Stimulated activated naive CD8-positive, alpha-beta T cell treated with anti-CD3 and anti-CD28 coated beads, Interleukin-15, Interleukin-2, amounts not matched to agents 100 U/mL and 50 U/mL, for 24 hours (primary cell): ENCODE results near the gene ZBTB14.

Experiments
- ATAC-seq: fragments of 150-1000 bp; cut with Tn5 transposase; one replicate; pipeline ENCODE4 v1.10.0; 2021
- DNase-seq: peaks from one replicate; pipeline ENCODE4 v3.0.0; 2021

ZBTB14 gene

DNA sequence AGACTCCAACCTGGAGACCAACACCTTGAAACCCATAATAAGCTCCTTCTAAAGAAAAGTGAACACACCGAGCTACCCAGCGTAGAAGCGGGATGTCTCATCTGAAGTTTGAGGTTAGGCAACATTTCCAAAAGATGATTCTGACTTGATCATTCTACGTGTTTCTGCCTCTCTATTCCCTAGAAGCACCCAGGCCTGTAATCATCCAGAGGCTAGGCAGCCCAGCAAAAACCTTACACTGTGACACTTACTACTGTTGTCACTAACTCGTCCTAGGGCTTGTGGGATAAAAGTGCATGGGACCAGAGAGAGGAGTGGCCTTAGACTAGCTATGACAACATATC is 1.4 kb downstream of the ZBTB14 start:
- ATAC-seq (no peak), DNase-seq (no peak)

DNA sequence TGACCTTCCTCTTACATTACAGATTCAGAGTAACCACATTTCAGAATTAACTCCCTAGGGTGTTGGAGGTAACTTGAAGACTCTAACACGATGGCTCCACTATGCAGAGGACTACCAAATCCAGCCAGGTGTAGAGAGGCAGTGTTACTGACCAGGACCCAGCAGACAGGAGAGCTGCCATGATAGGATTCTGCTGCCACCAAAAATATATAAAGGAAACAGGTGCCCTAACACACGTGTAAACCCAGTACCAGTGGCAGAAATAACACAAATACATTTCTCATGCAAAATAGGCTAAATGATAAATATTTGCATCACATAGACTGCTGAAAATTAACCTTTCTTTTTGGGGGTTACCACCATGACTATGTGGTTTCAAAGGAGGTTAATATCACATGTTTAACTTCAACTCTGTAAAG is 7.0 kb downstream of the ZBTB14 start:
- no peak for DNase-seq
- no peak for ATAC-seq

DNA sequence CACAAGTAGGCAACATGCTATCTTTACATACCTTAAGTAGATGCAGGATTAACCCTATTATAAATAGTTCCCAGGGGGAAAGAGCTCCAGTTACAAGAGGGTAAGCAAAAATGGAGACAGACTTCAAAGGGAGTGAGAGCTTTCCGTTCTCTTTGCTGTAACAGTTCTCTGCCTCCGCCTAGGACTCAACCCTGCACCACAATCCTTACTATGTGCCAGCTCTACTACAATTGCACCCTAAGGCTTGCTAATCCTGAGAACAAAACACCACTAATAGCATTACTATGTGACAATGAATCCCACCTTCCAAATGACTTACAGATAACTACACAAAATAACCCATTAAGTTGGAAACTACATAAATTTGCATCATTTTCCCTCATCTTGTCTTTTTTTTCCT is 7.7 kb downstream of the ZBTB14 start:
- DNase-seq (no peak), ATAC-seq (no peak)

DNA sequence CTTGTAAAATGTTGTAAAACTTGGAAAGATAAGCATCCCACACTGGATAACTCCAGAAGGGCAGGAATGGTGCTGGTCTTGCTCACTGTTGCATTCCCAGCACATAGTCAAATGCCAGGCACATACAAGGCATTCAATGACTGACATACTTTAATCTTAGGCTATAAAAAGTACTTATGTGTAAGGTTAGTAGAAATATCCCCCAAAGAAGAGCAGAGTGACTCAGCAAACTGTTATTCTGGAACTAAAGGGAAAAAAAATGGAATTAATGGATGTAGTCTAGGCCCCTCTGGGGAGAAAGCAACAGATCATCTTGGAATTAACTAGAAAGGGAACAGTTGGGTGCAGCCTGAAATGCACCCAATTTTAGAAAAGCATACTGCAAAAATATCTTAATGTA is 9.0 kb downstream of the ZBTB14 start:
- no peak for DNase-seq
- no peak for ATAC-seq

DNA sequence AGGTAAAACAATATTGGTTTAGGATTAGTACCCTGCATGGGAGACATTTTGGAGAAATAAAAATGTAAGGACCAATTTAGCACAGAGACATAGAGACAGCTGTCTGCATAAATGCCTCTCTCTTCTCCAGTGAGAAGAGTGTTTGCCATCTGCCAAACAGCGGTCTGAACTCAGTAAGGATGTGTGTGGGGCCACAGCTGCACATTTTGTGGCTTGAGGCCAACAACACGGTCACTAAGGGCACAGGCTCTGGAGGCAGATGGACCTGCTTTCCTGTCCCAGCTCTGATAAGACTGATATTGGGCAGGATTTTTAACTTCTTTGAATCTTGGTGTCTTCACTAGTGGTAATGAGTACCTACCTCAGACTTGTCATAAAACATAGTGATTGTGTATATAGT is 10.2 kb downstream of the ZBTB14 start:
- DNase-seq (no peak), ATAC-seq (no peak)

DNA sequence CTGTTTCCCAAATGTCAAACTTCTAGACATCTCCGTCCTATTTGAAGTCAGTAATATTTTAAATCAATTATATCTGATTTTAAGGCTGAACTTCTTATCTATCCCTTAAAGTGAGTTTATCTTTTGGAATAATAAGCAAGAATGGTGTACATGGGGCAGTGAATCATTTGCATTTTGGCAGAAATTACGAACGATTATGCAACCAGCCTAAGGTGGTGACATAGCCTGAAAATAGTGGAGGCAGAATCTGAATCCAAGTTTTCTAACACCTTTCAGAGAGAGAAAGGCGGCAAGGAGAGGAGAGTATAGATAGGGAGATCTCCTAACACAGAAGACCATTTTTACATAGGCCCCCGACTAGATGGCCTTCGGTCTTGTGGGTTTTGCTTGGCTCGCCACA is 10.7 kb downstream of the ZBTB14 start:
- ATAC-seq (no peak), DNase-seq (no peak)

DNA sequence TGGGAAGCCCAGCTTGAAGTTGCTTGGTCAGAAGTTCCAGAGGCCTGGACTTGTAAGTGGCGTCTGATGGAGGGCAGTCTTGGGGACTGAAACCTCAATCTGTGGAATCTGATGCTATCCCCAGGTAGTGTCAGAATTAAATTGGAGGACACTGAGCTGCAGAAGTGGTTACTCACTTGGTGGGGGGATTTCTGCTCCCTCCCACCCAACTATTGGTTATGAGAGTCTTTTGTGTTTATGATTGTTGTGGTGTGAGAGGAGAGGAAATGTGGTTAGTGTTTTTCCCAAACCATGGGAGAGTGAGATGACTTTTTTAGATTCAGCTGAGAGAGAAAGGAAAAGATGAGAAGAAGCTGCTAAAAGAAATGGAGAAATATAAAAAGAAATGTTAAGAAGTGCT is 12.8 kb downstream of the ZBTB14 start:
- ATAC-seq (peak; percentile 52), DNase-seq (no peak)

DNA sequence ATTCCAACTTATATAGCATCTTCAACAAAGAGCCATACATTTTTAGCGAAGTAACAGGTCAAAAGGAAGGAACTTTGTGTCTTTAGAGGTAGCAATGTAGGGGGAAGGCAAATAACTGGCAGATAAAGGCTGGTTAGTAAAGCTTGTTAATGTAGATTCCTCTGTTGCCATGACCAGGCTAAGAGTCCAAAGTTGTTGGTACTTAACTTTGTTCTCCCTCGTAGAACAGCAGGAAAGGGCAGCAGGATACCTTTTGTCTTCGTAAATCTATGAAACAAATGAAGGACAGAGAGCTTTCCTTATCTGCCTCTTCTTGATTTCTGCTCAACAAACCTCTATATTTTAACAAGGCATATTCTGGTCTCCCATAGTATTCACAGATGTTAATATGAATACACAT is 18.6 kb downstream of the ZBTB14 start:
- ATAC-seq (no peak), DNase-seq (no peak)

DNA sequence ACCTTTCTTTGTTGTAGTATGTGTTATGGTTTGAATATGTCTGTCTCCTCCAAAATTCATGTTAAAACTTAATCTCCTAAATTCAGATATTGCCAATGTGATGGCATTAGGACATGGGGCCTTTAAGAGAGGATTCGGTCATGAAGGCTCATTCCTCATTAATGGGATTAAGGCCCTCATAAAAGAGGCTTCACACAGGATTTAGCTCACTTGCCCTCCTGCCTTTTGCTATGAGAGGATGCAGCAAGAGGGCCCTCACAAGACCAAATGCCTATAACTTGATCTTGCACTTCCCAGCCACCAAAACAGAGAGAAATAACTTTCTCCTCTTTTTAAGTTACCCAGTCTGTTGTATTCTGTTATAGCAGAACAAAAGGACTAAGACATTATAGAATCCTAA is 19.7 kb downstream of the ZBTB14 start:
- DNase-seq: no peak
- no peak for ATAC-seq

DNA sequence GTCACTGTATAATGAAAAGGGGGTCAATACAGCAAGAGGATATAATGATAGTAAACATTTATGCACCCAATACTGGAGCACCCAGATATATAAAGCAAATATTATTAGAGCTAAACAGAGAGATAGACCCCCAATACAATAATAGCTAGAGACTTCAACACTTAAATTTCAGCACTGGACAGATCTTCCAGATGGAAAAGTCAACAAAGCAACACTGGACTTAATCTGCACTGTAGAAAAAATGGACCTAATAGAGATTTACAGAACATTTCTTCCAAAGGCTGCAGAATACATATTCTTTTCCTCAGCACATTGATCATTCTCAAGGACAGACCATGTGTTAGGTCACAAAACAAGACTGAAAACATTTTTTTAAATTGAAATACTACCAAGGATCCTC is 26.7 kb downstream of the ZBTB14 start:
- no peak for DNase-seq
- ATAC-seq: no peak

DNA sequence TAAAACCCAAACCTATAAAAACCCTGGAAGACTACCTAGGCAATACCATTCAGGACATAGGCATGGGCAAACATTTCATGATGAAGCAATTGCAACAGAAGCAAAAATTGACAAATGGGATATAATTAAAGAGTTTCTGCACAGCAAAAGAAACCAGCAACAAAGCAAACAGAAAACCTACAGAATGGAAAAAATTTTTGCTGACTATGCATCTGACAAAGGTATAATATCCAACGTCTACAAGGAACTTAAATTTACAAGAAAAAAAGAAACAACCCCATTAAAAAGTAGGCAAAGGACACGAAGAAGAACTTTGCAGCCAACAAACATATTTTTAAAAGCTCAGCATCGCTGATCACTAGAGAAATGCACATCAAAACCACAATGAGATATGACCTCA is 28.8 kb downstream of the ZBTB14 start:
- ATAC-seq (no peak), DNase-seq (no peak)

DNA sequence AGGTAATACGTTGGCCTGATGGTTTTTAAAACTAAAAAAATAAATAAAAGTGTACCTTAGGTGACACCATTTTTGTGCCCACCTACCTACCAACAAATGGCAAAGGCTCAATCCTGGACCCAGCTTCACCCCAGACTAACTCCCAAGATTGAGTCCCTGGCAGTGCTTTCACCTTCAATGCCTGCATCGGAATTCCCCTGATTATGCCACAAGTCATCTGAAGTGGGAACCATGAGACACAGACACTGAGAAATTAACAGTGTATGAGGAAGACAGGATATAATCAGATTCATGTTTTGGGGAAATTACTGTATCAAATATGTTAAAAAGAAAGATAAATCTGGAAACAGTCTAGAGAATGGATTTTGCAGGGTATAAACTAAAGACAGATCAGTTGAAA is 41.6 kb downstream of the ZBTB14 start:
- ATAC-seq (no peak), DNase-seq (no peak)

DNA sequence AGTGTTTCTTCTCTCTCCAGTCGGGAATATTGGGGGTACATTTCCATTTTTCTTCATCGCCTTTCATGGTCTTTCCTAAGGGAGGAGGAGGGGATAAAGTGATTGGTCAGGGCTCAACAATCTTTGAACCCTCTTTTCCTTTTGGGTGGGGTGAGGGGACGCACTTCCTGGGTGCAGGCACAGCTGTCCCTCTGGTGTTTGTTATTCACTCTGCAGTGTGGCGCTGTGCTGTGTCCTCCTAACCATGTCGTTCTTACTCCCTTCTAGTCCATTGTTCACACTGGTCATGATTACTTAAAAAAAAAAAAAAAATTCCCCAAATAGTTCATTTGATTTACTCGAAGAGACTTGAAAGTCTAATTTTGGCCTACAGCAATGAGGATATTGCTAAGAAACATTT is 44.4 kb downstream of the ZBTB14 start:
- ATAC-seq: no peak
- DNase-seq: no peak

DNA sequence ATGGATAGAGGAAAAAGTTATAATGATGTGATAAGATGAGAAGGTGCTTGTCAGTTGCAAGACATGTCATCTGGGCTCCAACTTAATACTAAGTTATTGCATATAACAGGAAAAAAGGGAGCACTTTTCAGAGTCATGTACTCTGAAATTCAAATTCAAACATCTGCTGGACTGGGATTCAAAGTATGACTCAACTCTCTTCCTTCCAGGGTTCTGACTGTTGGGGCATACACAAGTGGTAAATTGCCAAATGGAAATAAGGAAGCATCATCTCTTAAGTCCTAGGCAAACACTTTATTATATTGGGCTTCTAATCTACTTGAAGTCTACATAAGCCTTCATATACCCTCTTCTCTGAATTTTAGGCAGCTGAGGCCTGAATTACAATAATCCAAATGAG is 44.9 kb downstream of the ZBTB14 start:
- DNase-seq: no peak
- no peak for ATAC-seq

DNA sequence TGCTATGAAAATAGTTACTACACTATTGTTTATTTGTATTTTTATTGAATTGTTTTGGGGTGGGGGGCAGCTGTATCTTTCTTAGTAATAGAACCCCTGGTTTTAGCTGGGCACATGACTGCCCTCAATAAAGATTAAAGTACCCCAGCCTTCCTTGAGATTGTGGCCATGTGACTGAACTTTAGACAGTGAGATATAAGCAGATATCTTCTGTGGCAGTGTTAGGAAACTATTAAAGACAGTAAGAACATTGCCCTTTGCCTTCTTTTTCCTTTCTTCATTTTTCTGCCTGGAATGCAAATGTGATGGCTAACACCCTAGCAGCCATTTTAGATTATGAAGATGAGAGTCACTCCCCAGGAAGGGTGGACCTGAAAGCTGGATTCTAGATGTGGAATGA is 50.6 kb downstream of the ZBTB14 start:
- DNase-seq: no peak

DNA sequence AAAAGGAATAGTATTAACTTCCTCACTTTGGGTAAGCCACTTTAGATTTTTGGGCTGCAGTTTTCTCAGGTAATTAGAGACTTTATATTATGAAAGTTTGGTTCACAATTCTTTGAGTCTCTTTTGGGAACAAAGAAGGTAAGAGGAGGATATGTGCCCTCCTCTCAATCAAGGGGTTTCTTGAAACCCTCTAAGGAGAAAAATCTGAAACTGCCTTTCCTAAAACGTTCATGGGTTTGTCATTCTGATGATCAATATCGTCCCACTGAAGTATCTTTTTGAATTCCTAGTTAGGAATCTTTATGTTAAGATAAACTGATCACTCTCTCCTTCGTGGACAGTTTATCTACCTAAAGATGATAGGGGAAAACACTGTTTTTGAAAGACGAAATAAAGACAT is 56.1 kb downstream of the ZBTB14 start:
- no peak for ATAC-seq
- DNase-seq: no peak

More for the DNA sequence above, 50.6 kb downstream of the ZBTB14 start:
- no peak for ATAC-seq
